GM12873 (cell line): Measurements from ENCODE around the gene IGSF8.

Source experiments
- CTCF ChIP-seq: IDR thresholded peaks from 2 replicates; pipeline ENCODE4 v1.5.1; 2012; ENCODE audit warnings: low read depth, mild to moderate bottlenecking, moderate library complexity, low read length, control low read depth; ENCODE audit not compliant: insufficient read depth; ENCODE audit errors: missing control alignments

Gene IGSF8

DNA sequence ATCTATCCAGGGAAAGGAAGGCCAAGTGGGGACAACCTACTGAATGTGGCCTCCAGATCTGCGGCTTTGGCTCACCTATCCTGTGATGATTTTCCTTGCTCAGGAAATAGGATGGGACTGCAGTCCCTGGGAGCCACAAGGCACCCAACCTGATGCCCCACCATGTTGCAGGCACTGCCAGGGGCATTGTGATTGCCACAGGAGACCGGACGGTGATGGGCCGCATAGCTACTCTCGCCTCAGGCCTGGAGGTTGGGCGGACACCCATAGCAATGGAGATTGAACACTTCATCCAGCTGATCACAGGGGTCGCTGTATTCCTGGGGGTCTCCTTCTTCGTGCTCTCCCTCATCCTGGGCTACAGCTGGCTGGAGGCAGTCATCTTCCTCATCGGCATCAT is 29.0 kb upstream of the IGSF8 start:
- no peak for TF ChIP-seq CTCF

GRCh38 chr1:160125746-160126145 is 27.3 kb upstream of the IGSF8 start:
- TF ChIP-seq CTCF = no peak

DNA sequence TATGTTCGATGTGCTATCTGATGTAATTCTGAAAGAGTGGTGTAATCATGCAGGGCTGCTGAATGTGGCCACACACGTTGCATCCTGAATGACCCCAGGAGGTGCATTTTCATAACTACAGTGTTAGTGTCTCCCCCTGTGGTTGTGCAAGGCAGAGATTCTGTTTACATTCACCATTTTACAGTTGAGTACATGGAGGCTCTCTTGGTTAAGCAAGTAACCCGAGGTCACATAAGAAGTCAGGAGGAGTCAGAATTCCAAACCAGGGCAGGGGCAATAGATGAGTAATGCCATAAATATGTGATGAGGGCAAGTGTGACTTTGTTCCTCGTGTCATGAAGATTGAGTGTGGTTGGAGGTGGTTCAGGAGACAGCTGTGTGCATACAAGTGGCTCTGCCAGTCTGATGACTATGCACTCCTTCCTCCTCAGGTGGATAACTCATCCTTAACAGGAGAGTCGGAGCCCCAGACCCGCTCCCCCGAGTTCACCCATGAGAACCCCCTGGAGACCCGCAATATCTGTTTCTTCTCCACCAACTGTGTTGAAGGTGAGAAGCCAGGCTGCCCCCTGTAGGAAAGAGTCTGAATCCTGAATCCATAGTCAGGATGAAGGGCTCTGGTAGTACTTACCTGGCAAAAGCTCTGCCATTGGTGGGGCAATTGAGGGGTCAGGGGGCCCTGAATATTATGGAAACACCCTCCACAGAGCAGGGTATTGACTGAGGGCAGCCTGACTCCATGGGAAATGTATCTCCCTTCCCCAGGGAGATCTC is 26.5 kb upstream of the IGSF8 start:
- TF ChIP-seq CTCF = peak; percentile 7

DNA sequence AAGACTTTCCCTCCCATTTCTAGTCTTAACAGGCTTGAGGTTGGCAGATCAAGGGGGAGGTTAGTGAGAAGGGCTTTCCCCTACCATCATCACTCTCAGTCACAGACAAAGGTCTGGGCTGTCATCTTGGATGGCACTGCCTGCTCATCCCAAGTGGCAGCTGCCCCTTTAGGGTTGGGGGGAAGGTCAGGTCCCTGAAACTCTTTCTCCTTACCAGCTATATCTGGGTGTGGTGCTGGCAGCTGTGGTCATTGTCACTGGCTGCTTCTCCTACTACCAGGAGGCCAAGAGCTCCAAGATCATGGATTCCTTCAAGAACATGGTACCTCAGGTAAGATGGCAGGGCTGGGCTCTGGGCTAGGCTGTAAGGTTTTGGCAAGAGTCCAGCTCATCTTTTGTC is 25.3 kb upstream of the IGSF8 start:
- TF ChIP-seq CTCF = no peak

GRCh38 chr1:160122978-160123495 is 24.6 kb upstream of the IGSF8 start:
- TF ChIP-seq CTCF = no peak

GRCh38 chr1:160121388-160121787 is 23.0 kb upstream of the IGSF8 start:
- no peak for TF ChIP-seq CTCF

DNA sequence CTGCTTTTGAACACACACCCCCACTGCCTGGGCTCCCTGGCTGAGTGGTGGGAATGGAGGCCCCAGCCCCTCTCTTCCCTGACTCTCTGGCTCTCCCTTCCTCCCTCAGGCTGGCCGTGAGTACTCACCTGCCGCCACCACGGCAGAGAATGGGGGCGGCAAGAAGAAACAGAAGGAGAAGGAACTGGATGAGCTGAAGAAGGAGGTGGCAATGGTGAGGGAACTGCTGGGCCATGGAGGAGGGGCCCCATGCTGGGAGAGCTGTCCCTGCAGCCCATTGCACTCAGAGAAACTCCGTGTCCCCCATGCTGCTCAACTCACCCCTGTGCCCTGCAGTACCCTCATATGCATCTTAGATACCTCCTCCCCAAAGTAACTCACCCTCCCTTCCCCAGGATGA is 22.4 kb upstream of the IGSF8 start:
- TF ChIP-seq CTCF = no peak

DNA sequence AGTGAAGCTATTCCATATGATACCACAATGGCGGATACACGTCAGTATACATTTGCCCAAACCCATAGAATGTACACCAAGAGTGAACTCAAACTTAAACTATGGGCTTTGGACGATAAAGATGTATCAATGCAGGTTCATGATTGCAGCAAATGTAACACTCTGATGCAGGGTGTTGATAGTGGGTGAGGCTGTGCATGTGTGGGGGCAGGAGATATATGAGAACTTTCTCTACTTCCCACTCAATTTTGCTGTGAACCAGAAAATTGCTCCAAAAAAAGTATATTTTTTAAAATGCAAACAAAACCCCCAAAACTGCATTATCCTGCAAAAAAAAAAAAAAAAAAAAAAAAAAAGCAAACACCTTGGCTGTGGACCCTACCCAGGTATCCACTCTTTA is 20.5 kb upstream of the IGSF8 start:
- no peak for TF ChIP-seq CTCF
